GM19328 (cell line): ENCODE measurements around the gene ALDH3A2.
"Not testable (repeated sequence)": the region's sequence is repeated elsewhere in the genome, so short reads cannot be mapped to it uniquely, and the experiment has no call there.

ENCODE experiments used
- ATAC-seq: cut with Tn5 transposase; IDR thresholded peaks from one replicate; pipeline ENCODE4 v1.9.1; 2021; ENCODE audit warnings: mild to moderate bottlenecking, moderate library complexity; ENCODE audit not compliant: unreplicated experiment

The ALDH3A2 gene

DNA sequence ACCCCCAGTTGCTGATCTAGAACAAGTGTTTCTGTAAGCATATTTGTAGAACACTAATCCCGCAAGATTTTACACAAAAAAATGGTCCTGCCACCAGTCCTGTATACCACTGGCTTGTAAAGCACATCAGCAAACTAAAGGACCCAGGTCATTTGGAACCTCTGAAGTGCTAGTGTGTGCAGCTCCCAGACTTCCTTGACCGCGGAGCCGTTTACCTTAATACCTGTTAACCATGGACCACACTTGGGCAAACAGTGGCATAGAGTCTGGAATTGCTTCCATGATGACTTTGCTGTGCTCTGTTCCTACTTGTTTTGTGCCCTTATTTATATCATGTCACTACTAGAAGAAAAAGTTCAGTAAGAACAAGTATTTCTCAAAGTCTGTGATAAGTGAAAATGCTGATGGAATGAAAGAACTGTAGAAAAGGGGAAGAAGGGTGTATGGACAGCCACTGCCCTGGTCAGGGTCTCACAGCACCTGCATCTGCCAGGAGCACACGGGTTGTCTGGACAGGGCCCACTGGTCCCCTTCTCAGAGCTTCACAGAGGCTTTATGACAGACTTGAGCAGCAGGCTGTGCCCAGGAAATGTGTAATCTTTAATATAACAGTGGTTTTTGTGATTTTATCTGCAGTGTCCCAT is 29.3 kb downstream of the ALDH3A2 start:
- no peak for ATAC-seq

DNA sequence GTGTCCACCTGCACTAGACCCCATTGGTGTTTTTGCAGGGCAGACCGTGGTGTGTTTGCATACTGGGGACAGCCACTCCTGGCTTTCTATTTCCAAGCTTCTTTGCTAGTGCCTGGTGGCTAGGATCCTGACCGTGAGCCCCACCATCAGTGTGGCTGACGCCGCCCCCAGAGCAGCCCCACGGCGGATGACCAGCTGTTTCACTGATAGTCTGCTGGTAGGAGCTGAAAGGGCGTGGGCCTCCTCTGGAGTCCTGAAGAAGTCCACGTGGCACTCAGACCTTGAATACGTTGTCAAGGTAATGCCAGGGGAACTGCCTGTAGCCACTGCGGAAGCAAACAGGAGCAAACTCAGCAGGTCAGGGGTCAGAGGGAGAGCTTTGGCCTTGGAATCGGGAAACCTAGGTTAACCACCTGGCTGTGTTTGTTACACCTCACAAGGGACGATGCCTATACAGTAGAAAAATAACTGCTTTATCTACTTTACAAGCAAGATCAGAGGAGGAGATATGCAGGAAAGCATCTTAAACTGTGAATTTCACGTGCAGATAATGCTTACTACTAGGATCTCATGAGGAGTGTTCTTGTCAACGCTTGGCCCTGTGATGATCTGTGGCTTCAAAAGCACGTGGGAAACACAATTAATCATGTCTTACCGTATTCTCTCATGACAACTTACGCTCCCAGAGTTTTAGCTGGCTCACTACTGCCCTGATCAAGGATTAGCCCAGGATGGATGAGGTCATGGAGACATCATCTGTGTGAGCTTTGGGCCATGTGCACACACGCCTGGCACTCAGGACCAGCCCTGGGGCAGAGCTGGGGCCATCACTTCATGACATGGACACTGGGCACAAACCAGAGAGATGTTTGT is 30.3 kb downstream of the ALDH3A2 start:
- ATAC-seq: no peak

DNA sequence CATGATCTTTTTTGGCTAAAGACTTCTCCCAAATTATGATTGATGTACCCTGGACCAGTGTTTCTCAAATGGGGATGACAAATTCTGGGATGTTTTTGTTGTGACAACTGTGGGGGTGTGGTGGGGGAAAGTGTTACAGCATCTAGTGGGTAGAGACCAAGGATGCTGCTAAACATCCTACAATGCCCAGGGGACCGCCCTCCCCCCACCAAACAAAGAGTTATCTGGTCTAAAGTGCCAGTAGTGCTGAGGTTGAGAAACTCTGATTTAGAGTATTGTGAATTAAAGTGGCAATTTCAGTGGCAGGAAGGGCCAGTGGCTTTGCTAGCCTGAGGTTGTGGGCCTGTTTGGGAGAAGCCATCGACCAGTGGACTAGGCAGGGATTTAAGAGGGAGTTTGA is 34.6 kb downstream of the ALDH3A2 start:
- ATAC-seq: no peak

GRCh38 chr17:19684909-19685580 is 36.5 kb downstream of the ALDH3A2 start:
- ATAC-seq: not testable (repeated sequence)

DNA sequence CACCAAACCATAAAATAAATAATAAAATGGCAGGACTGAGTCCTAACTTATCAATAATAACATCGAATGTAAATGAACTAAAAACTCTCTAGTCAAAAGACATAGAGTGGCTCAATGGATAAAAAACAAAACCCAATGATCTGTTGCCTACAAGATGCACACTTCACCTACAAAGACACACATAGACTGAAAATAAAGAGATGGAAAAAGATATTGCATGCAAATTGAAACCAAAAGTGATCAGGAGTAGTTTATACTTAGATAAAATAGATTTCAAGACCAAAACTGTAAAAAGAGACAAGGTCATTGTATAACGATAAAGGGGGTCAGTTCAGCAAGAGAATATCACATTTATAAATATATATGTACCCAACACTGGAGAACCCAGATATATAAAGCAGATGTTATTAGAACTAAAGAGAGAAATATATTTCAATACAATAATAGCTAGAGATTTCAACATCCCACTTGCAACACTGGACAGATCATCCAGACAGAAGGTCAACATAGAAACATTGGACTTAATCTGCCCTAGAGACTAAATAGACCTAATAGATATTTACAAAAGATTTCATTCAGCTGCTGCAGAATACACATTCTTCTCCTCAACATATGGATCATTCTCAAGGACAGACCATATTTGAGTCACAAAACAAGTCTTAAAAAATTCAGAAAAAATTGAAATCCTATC is 38.0 kb downstream of the ALDH3A2 start:
- no peak for ATAC-seq

GRCh38 chr17:19702217-19702641 is 53.7 kb downstream of the ALDH3A2 start:
- no peak for ATAC-seq

DNA sequence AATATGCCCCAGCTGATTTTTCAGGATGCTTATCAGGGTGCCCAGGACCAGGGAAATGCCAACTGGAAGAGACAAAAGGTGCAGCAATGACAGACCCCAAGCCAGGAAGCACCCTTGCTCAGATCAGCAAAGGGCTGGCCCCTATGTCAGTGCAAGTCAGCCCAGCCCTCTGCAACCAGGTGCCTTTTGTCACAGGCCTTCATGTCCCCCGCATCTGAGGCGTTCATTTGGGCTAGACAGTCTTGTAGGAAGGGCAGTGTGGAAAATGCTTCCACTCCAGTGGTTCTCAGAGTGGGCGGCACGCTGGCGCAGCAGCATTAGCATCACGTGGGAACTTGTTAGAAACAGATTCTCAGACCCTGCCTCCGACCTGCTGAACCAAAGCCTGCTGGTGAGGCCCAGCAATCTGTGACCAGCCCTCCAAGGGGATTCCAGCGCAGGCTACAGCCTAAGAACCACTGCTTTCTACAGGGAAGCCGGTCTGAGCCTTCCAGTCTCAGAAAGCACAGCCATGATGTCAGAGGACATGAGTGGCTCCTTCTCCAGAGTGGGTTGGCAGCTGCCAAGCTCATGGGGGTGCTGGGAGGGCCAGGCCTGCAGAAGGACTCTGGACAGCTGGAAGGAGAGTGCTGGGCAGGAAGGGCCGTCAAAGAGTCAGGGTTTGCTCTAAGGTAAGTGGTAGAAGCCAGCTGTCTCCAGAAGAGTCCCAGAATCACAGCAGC is 54.7 kb downstream of the ALDH3A2 start:
- no peak for ATAC-seq

GRCh38 chr17:19703828-19704613 is 55.5 kb downstream of the ALDH3A2 start:
- ATAC-seq: no peak

- ATAC-seq: no peak
Measured at GRCh38 chr17:19705201-19705600, 56.6 kb downstream of the ALDH3A2 start.

DNA sequence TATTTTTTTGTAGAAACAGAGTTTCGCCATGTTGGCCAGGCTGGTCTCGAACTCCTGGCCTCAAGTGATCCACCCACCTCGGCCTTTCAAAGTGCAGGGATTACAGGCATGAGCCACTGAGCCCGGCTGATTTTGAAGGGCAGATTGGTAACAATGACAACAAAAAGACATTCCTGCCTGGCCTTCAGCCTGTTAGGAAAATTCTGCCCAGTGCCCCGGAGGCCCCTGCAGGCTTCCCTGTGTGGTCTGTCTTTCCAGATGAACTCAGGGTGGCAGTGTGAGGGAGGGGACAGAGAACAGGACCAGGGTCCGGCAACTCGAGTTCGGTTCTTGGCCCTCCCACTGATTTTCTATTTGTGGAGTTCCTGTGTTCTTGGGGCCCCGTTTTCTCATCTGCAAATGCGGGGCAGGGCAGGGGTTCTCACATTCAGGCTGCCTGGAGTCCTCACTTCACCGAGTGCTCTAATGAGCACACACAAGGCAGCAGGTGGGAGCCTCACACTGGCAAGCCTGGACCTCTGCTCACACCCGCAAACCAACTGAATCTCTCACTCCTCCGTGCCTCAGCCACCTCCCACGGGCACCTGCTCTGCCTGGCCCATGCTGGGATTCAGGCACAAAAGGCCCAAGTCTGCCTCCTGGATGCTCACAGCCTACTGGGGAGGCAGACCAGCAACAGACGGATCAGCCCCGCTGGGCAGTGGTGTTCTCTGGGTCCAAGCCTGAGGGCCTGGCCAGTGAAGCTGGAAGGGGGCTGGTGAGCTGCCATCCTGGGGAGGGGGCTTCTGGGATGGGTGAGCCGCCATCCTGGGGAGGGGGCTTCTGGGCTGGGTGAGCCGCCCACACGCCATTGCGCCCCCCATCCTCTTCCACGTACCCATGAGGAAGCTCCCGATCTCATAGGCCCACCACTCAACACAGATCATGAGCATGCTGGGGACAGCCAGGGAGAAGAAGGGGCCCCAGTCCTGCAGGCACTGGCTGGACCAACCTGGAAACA is 57.5 kb downstream of the ALDH3A2 start:
- no peak for ATAC-seq

- no peak for ATAC-seq
Measured at GRCh38 chr17:19706791-19707727, 58.5 kb downstream of the ALDH3A2 start.

- no peak for ATAC-seq
Measured at GRCh38 chr17:19707728-19708221, 59.2 kb downstream of the ALDH3A2 start.

DNA sequence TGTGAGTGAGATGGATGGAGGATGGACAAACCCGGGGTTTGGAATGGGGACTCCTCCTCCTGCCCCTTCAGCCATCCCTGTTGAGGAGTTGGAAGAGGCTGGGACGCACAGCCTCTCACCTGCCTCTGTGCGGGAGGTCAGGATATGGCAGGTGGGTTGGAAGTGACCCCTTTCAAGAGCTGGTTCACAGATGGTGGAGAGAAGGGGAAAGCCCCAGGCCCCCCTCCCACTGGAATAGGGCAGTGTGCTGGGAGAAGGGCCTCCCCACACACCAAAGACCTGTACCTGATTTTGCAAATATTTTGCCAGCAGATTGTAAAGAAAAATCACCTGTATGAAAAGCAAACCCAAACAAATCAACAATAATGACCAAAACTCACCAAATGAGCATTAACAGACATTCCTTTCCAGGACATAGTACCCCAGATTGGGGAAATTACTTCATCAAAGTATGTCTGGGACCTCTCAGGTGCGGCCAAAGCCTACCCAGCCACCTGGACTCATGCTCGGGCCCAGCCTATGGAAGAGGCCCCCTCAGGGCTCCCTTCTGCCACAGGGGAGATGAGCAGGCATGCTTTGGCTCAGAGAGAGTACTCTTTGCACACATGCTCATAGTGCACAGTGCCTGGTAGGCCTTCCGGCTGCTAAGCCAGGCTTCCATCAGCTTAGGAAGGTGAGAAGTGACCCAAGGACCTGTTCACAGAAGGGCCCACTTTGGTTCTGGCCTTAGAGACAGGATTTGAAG is 60.1 kb downstream of the ALDH3A2 start:
- no peak for ATAC-seq

DNA sequence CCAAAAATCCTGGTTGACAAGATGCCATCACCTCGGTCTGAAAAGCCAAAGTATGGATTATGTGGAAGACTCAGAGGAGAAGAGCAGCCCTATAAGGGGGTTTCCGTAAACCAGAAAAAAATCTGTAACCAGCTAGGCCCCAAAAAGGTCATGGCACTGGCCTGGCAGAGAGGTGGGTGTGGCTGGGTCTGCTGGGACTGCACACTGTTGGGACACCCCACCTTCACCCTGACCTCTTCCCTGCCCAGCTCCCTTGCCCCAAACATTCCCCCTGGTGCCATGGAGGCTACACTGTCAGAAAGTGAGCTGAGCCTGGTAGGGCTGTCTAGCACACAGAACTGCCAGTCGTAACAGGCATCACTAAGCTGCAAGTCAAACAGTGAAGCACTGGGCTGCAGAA is 61.3 kb downstream of the ALDH3A2 start:
- ATAC-seq: no peak

GRCh38 chr17:19712436-19713004 is 64.0 kb downstream of the ALDH3A2 start:
- no peak for ATAC-seq

DNA sequence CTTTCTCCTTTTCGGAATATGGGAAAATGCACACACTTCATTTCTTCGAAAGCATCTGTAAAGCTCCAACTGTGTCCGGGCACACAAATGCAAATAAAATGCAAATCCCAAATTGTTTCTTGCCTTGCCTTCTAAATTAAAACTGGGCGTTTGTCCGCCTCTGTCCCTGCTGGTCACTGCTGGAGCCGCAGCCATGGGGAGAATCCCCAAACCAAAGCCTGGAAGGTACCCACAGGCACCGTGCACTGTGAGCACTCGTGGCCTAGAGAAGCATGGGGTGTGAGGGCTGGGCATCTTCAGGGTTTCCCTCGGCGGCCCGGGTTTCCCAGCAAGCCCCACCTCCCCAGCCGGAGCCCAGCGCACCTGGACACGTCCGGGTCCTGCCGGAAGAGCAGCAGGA is 64.9 kb downstream of the ALDH3A2 start:
- ATAC-seq: no peak
